NCI-H2081 treated with DMSO at 0.1 percent for 48 hours (cell line): ENCODE measurements around the gene KRT75.

Experiments used
- DNase-seq: peaks from one replicate; lab custom pipeline; 2025; lab: John Stamatoyannopoulos, UW

KRT75 gene

DNA sequence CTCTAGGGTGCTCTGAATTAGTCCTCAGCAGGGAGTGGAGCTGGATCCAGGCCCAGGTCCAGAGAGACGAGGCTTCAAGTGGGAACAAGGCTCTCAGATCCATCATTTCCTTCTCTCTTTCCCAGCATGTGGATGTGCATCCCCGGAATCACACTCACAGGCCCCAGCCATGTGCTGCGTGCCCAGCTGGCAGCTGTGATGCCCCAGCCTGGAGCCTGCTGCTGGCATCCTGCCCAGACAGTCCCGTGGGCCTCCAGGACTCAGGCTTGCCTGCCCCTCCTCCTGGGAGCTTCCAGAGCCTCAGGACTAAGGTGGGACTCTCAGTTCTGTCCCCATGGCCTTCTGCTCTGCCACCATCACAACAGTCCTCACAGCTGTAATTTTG lies 42.6 kb downstream of the KRT75 start:
- DNase-seq = no peak

DNA sequence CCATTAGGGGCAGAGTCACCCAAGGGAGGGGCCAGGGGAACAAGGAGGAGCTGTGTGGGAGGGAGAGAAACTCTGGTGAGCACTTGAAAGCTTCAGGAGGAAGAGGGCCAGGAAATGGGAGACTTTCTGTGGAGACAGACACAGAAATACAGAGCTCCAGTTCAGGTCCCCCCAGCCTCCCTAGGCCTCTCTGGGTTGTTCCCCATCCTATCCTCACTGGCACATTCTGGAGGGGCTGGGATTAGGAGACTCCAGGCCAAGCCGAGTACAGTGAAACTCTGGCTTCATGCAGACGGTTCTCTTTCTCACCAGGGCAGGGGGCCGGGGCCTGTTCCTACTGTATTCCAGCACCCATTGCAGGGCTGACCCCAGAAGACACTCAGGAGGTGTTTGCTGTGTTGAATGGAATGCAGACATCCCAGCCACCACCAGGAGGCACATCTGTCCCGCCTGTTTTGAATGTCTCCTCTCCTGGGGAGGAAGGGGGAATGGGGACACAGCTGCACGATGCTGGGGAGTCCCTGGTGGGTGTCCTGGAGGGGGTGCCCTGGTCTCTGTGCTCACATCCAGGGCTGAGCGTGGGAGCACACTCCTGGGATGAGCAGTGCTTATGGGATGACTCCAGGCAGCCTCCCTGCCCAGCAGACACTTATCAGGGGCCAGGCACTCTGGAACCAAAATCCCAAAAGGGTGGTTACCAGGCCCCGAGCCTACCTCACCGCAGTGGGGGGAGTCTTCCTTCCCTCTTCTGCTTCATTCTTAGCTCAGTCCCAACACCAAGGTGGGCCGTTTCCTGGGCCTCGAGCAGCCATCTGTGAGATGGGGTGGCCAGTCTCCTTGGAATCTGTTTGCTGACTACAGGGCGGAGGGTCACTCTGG lies 43.2 kb downstream of the KRT75 start:
- DNase-seq = no peak

DNA sequence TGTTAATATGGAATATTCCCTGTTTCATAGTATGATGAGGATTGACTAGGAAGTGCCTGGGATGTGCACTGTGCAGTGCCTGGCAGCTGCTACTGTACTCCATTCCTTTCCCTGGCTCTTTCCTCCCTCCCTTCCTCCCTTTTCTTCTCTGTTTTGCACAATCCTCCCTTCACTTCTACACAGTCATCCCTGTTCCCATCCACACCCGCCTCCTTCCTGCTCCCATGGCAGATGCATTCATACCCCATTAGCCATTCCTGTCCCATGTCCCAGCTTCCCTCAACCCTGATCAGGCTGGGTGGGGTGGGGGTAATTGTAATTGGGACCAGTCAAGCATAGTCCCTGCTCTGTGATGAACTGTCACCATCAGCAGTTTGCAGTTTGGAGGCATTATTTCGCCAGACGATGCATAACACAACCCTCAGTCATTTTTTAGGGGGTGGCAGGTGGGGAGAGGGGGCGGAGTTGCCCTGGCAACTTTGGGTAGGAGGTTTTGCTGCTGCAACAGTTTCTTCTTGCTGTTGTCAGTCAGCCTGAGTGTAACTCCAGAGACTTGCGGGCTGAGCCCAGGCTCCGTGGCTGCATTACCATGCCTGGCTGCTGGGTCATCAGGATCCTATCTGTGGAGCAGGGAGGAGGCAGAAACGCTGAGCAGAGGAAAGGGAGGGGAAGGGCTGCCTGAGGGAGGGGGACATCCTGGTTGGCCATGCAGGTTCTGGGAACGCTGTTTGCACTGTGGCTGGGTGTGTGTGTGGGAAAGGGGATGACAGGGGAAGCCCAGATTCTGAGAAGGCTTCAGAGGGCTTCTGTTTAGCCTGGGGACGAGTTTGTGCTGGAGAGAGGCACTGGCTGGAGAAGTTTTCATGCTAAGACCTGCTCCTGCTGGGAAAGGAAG lies 44.6 kb downstream of the KRT75 start:
- DNase-seq = no peak

DNA sequence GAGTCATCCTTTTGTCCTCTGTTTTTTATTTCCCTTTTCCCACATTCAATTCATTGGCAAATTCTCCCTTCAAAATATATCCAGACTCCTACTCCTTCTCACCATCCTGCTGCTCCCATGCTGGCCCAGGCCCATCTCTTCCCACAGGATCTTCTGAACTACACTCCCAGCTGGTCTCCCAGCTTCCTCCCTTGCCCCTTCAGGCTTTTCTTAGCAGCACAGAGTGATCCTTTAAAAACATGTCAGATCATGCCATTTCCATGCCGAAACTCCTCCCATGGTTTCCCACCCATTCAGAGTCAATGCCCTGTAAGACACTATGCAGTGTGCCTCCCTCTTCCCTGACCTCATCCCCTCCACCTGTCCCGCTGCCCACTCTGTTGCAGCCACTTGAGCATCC lies 46.3 kb downstream of the KRT75 start:
- DNase-seq = no peak

DNA sequence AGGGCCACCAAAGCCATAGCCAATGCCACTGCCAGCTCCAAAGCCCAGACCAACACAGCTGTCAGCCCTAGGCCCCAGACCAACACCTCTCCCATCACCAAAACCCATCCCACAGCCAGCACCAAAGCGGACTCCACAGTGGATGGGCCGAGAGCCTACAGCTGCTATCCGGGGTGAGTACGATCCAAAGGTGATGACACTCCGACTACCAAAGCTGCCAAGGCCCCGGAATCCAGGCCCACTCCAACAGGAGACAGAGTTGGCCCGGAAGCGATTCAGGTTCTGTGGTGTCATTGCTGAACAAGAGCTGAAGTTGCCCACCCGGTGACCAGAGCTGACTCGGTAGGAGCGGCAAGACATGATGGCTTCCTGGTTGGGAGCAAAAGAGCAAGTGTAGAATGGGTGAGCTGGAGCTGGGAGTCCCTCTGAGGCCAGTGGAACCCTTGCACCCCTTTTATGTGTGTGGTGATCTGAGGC lies 48.9 kb downstream of the KRT75 start, which contains the start of gene KRT84:
TSS of gene KRT84 (minus strand) at position 427 of the 477 bp plus-strand sequence. CDS start at position 360, 67 bp downstream.
- DNase-seq = no peak

DNA sequence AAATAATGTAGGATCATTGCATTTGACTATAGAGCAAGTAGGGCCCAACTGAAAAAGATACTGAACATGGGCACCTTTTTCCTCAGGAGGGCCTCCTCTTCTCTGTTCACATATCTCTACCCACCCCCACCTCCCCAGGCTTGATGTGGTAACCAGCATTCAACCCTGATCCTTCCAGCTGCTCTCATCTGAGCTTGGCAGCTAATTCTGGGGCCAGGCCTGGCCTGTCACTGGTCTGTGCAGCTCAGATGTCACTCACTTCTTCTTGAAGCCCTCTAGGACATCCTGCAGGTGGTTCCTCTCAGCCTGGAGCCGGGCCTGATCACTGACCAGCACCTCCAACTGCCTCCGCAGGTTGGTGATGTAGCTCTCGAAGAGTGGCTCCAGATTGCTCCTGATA lies 50.8 kb downstream of the KRT75 start:
- DNase-seq = no peak

DNA sequence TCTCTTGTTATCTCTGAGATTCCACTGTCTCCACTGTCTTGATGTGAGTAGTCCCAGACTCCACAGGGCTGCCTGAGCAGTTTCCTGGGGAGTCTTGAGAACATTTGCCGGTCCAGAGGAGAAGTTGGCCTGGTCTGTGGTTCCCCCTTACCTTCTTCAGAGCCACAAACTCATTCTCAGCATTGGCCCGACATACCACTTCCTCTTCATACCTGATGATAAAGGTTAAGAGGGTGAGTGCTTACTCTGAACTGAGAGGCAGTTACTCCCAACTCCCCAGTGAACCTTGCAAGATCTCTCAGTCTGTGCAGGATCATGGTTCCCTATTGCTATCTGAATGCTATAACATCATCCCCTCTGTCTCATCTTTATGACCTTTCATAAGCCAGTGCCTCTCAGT lies 51.3 kb downstream of the KRT75 start:
- DNase-seq = no peak

DNA sequence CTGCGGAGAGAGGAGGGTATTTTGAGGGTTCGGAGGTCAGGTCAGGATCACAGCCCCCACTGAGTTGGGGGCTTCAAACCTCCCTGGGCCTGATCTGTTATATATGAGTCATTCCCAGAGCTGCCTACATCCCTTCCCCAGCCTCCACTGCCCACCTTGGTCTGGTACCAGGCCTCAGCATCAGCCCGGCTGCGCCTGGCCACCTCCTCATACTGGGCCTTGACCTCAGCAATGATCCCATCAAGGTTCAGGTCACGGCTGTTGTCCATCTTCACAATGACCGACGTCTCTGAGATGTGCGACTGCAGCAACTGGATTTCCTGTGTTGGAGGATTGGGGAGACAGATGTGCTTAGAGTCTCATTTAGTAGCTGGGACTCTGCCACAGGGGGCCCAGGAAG lies 53.0 kb downstream of the KRT75 start:
- DNase-seq = no peak

DNA sequence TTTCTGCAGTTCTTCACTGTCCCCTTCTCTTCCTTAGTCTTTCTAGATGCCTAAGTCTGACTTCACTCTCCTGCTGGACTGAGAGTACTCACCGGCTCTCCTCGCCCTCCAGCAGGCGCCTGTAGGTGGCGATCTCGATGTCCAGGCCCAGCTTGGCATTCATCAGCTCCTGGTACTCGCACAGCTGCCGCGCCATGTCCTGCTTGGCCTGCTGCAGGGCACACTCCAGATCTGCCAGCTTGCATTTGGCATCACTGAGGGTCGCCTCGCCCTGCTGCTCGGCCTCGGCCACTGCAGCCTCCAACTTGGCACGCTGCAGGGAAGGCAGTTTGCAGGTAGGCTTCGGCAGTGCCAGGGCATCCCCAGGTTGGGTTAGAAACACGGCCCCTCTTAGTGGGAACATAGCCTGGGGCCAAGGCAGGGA lies 53.9 kb downstream of the KRT75 start:
- no peak for DNase-seq

DNA sequence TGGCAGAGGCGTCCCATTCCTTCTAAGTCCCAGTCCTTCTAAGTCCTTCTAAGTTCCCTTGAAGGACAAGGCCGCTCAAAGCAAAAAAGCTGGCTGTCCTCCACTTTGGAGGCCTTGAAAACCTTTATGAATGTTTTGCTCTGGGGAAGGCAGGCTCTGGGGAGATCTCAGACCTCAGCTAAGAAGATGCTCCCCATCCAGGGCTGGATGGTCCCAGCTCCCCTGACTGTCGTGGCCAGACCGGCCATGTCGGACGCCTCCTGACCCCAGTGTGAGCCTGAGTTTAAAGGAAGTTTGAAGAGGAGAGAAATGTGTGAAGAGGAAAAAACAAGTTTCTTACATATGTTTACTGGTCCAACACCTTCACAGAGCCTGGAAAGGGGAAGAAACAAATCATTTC lies 54.6 kb downstream of the KRT75 start:
- DNase-seq = no peak

DNA sequence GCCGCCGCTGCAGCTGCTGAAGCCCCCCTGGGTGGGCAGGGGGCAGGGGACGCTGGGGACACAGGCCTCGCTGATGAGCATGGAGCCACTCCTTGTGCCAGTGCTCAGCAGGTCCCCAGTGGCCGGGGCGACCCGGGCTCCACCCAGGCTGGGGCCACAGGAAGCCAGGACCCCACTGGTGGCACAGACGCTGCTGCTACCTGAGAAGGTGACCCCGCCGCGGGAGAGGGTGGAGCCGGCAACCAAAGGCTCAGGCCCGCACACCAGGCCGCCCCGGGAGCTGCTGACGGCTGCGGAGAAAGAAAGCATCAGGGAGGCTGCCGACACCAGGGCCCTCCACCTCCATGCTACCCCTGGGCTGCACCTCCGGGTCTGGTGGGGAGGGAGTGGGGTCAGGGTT lies 56.1 kb downstream of the KRT75 start:
- DNase-seq = no peak

DNA sequence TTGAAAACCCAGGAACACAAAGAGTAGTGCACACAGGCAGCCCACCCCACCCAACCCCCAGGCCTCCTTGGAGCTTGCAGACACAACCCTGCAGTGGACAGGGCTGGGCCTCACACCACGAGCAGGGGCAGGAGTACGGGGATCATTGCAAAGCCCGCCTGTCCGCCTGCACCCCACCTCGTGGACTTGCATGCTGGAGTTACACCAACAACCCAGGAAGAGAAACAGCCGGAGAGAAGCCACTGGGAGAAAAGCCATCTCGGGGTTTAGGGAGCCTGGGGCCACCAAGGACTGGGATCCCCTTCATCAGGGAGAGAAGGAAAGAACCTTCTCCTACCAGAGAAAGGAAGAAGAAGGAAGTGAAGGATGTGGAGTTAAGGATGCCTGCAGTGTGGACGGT lies 56.9 kb downstream of the KRT75 start:
- DNase-seq = no peak
